Measurements from ENCODE around the gene EPHB1. TPM values are rescaled to one million over a fixed set of nuclear protein-coding genes. Genes with fewer than 3 reads are reported as not detected.

EPHB1 gene
- total RNA-seq, 1 experiment from 2014 or later: 0.86 TPM

DNA sequence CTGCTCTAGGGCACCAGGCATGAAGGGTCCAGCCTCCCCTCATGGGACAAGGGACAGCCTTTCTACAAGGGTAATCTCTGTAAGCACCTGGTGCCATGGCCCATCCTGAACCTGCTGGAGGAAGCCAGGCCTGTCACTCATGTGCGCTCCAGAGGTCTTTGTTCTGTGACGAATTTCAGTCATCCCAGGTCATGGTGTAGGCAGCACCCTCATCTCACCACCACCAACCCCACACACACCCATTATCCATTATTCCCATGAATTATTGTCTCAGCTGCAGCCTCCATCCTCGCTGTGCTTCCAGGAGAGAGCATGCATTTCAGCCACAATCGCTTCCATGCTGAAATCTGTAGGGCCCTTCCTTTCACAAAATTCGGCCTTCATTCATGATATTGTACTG lies 419.3 kb downstream of the EPHB1 start:
- no peak overlapping the region for H3K27ac ChIP-seq (ENCODE audit: low read depth, low read length)
- POLR2A ChIA-PET: no interaction called here
- H3K79me2 ChIP-seq (ENCODE audit: insufficient read depth, low read length): no peaks in the 10 kb centered on the region
- H3K4me1 ChIP-seq (ENCODE audit: control insufficient read depth in 1 of 2, insufficient read depth in 2 of 2, low read length in 2 of 2): no peaks in the 10 kb centered on the region
- H3K36me3 ChIP-seq (ENCODE audit: control insufficient read depth in 1 of 2, insufficient read depth in 2 of 2, low read length in 2 of 2): no peaks in the 10 kb centered on the region
- H2AFZ ChIP-seq (ENCODE audit: low read depth, low read length, poor library complexity, severe bottlenecking): no peak overlapping the region
- ATAC-seq (no peak), DNase-seq (ENCODE audit: low read depth, low spot score) (no peak)
- no TSS peak for BruUV-seq (replicated peaks)
- 0 out of 2 replicates have a peak, but pooled peaks cover 3% of the 10 kb centered on the region for H3K27me3 ChIP-seq (ENCODE audit: insufficient read depth, low read length)
- intact Hi-C loops (cut with micrococcal nuclease): no loop called here
- H3K9me3 ChIP-seq (ENCODE audit: control insufficient read depth in 1 of 2, insufficient read depth in 1 of 2, low read depth in 1 of 2, low read length in 2 of 2): no peaks in the 10 kb centered on the region
- no peaks in the 10 kb centered on the region for H3K9me2 ChIP-seq (ENCODE audit: insufficient read depth)
- no peak overlapping the region for H3K4me2 ChIP-seq (ENCODE audit: low read length)
- no peaks in the 10 kb centered on the region for H4K20me1 ChIP-seq (ENCODE audit: insufficient read depth)
- CTCF ChIA-PET: no interaction called here
- TF ChIP-seq SRF (IDR thresholded peaks at IDR 0.05; ENCODE audit: low read depth) (no peak), ZFX (IDR thresholded peaks at IDR 0.05) (no peak), EGR1 (IDR thresholded peaks at IDR 0.05; ENCODE audit: low read depth) (no peak), CBX3 (IDR thresholded peaks at IDR 0.05; ENCODE audit: low read depth) (no peak), ZNF274 (IDR thresholded peaks at IDR 0.05; ENCODE audit: low read depth, low read length) (no peak), SP1 (IDR thresholded peaks at IDR 0.05; ENCODE audit: low read depth) (no peak), YY1 (IDR thresholded peaks at IDR 0.05; ENCODE audit: extremely low read depth, insufficient replicate concordance, low read depth, low read length) (no peak), SIN3A (IDR thresholded peaks at IDR 0.05; ENCODE audit: low read depth) (no peak), EZH2 (IDR thresholded peaks at IDR 0.05) (no peak), POLR2AphosphoS5 (IDR thresholded peaks at IDR 0.05; ENCODE audit: low read depth, low read length) (no peak)
- TF ChIP-seq, protein P1, sequence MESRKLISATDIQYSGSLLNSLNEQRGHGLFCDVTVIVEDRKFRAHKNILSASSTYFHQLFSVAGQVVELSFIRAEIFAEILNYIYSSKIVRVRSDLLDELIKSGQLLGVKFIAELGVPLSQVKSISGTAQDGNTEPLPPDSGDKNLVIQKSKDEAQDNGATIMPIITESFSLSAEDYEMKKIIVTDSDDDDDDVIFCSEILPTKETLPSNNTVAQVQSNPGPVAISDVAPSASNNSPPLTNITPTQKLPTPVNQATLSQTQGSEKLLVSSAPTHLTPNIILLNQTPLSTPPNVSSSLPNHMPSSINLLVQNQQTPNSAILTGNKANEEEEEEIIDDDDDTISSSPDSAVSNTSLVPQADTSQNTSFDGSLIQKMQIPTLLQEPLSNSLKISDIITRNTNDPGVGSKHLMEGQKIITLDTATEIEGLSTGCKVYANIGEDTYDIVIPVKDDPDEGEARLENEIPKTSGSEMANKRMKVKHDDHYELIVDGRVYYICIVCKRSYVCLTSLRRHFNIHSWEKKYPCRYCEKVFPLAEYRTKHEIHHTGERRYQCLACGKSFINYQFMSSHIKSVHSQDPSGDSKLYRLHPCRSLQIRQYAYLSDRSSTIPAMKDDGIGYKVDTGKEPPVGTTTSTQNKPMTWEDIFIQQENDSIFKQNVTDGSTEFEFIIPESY (IDR thresholded peaks at IDR 0.05; ENCODE audit: extremely low read depth, insufficient replicate concordance, low read length): no peak
- TF ChIP-seq, protein P2, sequence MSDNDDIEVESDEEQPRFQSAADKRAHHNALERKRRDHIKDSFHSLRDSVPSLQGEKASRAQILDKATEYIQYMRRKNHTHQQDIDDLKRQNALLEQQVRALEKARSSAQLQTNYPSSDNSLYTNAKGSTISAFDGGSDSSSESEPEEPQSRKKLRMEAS (IDR thresholded peaks at IDR 0.05): no peak
- TF ChIP-seq, protein P3, sequence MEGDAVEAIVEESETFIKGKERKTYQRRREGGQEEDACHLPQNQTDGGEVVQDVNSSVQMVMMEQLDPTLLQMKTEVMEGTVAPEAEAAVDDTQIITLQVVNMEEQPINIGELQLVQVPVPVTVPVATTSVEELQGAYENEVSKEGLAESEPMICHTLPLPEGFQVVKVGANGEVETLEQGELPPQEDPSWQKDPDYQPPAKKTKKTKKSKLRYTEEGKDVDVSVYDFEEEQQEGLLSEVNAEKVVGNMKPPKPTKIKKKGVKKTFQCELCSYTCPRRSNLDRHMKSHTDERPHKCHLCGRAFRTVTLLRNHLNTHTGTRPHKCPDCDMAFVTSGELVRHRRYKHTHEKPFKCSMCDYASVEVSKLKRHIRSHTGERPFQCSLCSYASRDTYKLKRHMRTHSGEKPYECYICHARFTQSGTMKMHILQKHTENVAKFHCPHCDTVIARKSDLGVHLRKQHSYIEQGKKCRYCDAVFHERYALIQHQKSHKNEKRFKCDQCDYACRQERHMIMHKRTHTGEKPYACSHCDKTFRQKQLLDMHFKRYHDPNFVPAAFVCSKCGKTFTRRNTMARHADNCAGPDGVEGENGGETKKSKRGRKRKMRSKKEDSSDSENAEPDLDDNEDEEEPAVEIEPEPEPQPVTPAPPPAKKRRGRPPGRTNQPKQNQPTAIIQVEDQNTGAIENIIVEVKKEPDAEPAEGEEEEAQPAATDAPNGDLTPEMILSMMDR (IDR thresholded peaks at IDR 0.05 in 2 of 3, conservative IDR thresholded peaks at IDR 0.05 in 1 of 3; ENCODE audit: borderline replicate concordance in 1 of 3, insufficient read depth in 1 of 3, low read depth in 2 of 3, low read length in 2 of 3): no peak
- TF ChIP-seq, protein P4, sequence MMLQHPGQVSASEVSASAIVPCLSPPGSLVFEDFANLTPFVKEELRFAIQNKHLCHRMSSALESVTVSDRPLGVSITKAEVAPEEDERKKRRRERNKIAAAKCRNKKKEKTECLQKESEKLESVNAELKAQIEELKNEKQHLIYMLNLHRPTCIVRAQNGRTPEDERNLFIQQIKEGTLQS (IDR thresholded peaks at IDR 0.05): no peak
- H3K4me3 ChIP-seq (replicated peaks in 1 of 2; ENCODE audit: low read depth in 1 of 2, low read length in 2 of 2): no peak overlapping the region
- RAD21 ChIA-PET (ENCODE audit: low non-redundant PET in 1 of 2, low total read pairs in 2 of 2, uncharacterized antibody in 2 of 2, unreplicated experiment in 2 of 2): no interaction called here
- H3K9ac ChIP-seq (ENCODE audit: low read length): no peak overlapping the region

Data from HCT116 (cell line).